GM18499 (cell line): ENCODE data around the gene C19orf81.

ENCODE experiments used
- ATAC-seq: cut with Tn5 transposase; IDR thresholded peaks from one replicate; pipeline ENCODE4 v1.9.1; 2021; ENCODE audit warnings: moderate number of reproducible peaks; ENCODE audit not compliant: insufficient read depth, unreplicated experiment

Gene C19orf81

DNA sequence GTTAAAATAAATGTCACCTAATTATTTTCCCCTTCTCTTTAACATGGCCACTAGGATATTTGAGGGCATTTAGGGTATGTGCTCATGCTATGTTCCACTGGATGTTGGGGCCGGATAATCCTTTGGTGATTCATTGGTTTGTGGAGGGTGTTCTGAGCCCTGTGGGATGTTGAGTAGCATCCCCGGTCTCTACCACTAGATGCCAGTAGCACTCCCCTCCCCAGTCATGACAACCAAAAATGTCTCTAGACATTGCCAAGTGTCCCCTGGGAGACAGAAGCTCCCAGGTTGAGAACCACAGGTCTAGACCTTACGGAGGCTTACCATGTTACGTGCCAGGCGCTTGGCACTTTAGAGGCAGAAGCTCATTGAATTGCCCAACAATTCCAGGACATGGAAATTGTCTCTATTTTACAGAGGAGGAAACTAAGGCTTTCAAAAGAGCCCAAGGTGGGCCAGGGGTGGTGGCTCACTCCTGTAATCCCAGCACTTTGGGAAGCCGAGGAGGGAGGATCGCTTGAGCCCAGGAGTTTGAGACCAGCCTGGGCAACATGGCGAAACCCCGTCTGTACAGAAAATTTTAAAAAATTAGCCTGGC lies 56.3 kb downstream of the C19orf81 start:
- no peak for ATAC-seq

DNA sequence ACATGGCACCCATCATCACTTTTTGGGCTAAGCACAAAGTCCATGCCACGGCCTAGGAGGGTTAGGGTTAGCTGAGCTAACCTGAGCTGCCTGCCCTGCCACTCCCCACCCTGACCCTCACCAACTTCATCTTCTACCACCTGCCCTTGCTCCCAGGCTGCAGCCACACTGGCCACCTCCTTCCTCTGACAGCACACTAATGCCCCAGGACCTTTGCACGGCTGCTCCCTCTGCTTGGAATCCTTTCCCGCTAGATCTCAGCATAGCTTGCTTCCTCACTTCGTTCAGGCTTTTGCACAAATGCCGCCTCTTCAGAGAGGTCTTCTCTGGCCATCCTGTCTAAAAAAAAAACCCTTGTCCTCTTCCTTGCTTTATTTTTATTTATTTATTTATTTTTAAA lies 57.1 kb downstream of the C19orf81 start:
- ATAC-seq = no peak

DNA sequence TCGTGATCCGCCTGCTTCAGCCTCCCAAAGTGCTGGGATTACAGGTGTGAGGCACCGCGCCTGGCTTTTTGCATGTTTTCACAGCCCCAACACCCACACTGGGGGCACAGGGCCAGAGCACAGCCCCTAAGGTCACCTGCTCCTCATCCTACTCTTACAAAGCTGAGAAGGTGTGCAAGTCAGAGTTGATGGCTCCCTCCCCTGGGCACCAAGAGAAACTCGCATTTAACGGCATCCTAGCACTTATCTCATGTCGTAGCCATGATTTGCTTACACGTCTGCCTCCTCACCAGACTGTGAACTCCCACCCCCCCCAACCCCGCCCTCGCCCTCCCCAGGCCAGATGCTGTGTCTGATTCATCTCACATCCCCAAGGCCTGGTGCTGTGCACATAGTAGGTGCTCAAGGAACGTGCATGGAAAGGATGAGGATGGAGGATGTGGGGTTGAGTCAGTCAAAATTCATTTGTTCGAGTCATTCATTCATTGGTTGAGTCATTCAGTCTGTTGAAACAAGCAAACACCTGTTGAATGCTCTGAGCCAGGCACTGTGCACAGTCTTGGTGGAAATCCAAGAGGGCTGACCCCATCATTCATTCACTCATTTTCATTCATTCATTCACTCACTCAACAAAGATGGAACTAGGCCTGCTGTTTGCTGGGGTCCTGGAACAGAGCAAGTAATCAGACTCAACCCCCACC lies 59.1 kb downstream of the C19orf81 start:
- ATAC-seq = no peak
